Hepatocyte (in vitro differentiated cells): ENCODE data around the gene FAIM. TPM values are rescaled to one million over a fixed set of nuclear protein-coding genes. Genes with fewer than 3 reads are reported as not detected.

ENCODE experiments used
- DNase-seq: peaks from one replicate; pipeline ENCODE4 v3.0.0-alpha.2; 2016; ENCODE audit warnings: low spot score
- H2AFZ ChIP-seq: fragments of 200-600 bp; sonication (generic); 2 replicates; pipeline ENCODE4 v1.6.0; 2016; ENCODE audit warnings: antibody characterized with exemption, mild to moderate bottlenecking
- H3K27ac ChIP-seq: fragments of 200-600 bp; sonication (generic); 2 replicates; pipeline ENCODE4 v1.5.1; 2016; ENCODE audit warnings: mild to moderate bottlenecking
- H3K27me3 ChIP-seq: fragments of 200-600 bp; sonication (generic); 2 replicates; pipeline ENCODE4 v1.6.1; 2016
- H3K36me3 ChIP-seq: fragments of 200-600 bp; sonication (generic); replicated peaks from 2 replicates; pipeline ENCODE4 v1.5.1; 2016; ENCODE audit warnings: low read depth; ENCODE audit not compliant: insufficient read depth
- H3K4me1 ChIP-seq: fragments of 200-600 bp; sonication (generic); 2 replicates; pipeline ENCODE4 v1.5.1; 2016; ENCODE audit warnings: mild to moderate bottlenecking, moderate library complexity; ENCODE audit not compliant: insufficient read depth
- H3K4me2 ChIP-seq: fragments of 200-600 bp; sonication (generic); 2 replicates; pipeline ENCODE4 v1.6.0; 2016
- H3K4me3 ChIP-seq: fragments of 200-600 bp; sonication (generic); 2 replicates; pipeline ENCODE4 v1.5.1; 2016; ENCODE audit warnings: mild to moderate bottlenecking
- H3K79me2 ChIP-seq: fragments of 200-600 bp; sonication (generic); 2 replicates; pipeline ENCODE4 v1.6.0; 2017; ENCODE audit warnings: mild to moderate bottlenecking
- H3K9me2 ChIP-seq: fragments of 200-600 bp; sonication (generic); replicated peaks from 2 replicates; pipeline ENCODE4 v1.6.0; 2017; ENCODE audit warnings: mild to moderate bottlenecking; ENCODE audit not compliant: insufficient read depth
- H3K9me3 ChIP-seq: fragments of 200-600 bp; sonication (generic); 2 replicates; pipeline ENCODE4 v1.5.1; 2016; ENCODE audit warnings: low read depth, mild to moderate bottlenecking
- H4K20me1 ChIP-seq: fragments of 200-600 bp; sonication (generic); 2 replicates; pipeline ENCODE4 v1.6.0; 2016; ENCODE audit warnings: mild to moderate bottlenecking; ENCODE audit not compliant: insufficient read depth, poor library complexity, severe bottlenecking
- EZH2 ChIP-seq: fragments of 200-600 bp; sonication (generic); IDR thresholded peaks from 2 replicates; pipeline ENCODE4 v1.6.1; 2016; ENCODE audit warnings: antibody characterized with exemption, mild to moderate bottlenecking, borderline replicate concordance
- EZH2phosphoT487 ChIP-seq: fragments of 200-600 bp; sonication (generic); IDR thresholded peaks from one replicate; pipeline ENCODE4 v1.6.1; 2018; ENCODE audit warnings: antibody characterized with exemption, mild to moderate bottlenecking, low read depth, moderate library complexity; ENCODE audit not compliant: unreplicated experiment, severe bottlenecking
- WGBS: methylation state at CpG from one replicate; pipeline ENCODE4 v1.1.6; 2016; ENCODE audit warnings: low lambda C conversion rate; ENCODE audit errors: missing lambda C conversion rate; 5-methylcytosine and 5-hydroxymethylcytosine counted together
- polyA plus RNA-seq: library from polyadenylated mRNA; unstranded; fragments of >200 nt; fragmentation: Nextera tagmentation; extraction: Ambion mirVana; gene quantifications from 2 replicates; pipeline ENCODE4 v1.2.1, GENCODE V29; 2016
- total RNA-seq: library from RNA; depleted of rRNA; stranded (reverse); fragments of >200 nt; gene quantifications from 2 replicates; pipeline ENCODE4 v1.2.3, GENCODE V29; 2014
- TF ChIP-seq, protein P1 (sequence below): fragments of 200-600 bp; sonication (generic); IDR thresholded peaks from 2 replicates; pipeline ENCODE4 v1.5.1; 2016; ENCODE audit warnings: antibody characterized with exemption, mild to moderate bottlenecking; ENCODE audit not compliant: poor library complexity

The FAIM gene
- total and polyA plus RNA-seq, 2 experiments from 2014 or later, result 17.4 to 19.6 TPM

DNA sequence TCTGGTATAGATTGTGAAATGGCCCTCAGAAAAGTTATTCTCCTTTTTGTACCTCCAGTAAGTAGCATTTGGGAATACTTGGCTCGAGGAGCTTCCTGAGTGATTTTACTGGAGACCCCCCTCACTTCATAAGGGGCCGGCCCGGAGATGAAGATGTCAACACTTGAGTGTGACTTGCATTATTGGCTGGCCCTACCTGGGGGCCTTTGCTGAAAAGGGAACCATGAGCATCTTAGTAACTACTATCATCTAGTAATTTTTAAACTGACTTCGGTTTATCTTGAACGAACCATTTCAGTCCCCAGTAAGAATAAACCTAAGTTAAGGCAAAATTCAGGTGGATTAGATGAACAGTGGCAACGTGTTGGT, 1.3 kb downstream of the FAIM start:
- peak overlapping the region; percentile 98 for H3K27ac ChIP-seq
- H3K4me3 ChIP-seq, result no peak overlapping the region
- H3K9me2 ChIP-seq, result no peaks in the 10 kb centered on the region
- H3K27me3 ChIP-seq, result no peaks in the 10 kb centered on the region
- peaks cover 22% of the 10 kb centered on the region for H3K79me2 ChIP-seq
- H3K9me3 ChIP-seq, result no peaks in the 10 kb centered on the region
- peak overlapping the region; percentile 99 for H2AFZ ChIP-seq
- DNase-seq, result no peak
- peak overlapping the region; percentile 92 for H3K4me2 ChIP-seq
- no peaks in the 10 kb centered on the region for H3K36me3 ChIP-seq
- TF ChIP-seq, protein P1, sequence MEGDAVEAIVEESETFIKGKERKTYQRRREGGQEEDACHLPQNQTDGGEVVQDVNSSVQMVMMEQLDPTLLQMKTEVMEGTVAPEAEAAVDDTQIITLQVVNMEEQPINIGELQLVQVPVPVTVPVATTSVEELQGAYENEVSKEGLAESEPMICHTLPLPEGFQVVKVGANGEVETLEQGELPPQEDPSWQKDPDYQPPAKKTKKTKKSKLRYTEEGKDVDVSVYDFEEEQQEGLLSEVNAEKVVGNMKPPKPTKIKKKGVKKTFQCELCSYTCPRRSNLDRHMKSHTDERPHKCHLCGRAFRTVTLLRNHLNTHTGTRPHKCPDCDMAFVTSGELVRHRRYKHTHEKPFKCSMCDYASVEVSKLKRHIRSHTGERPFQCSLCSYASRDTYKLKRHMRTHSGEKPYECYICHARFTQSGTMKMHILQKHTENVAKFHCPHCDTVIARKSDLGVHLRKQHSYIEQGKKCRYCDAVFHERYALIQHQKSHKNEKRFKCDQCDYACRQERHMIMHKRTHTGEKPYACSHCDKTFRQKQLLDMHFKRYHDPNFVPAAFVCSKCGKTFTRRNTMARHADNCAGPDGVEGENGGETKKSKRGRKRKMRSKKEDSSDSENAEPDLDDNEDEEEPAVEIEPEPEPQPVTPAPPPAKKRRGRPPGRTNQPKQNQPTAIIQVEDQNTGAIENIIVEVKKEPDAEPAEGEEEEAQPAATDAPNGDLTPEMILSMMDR, result no peak
- no peak for TF ChIP-seq EZH2
- no peak for TF ChIP-seq EZH2phosphoT487
- H4K20me1 ChIP-seq, result no peaks in the 10 kb centered on the region
- WGBS, result 77% methylated on average over 6 of the region's 6 CpGs
- no peaks in the 10 kb centered on the region for H3K4me1 ChIP-seq

DNA sequence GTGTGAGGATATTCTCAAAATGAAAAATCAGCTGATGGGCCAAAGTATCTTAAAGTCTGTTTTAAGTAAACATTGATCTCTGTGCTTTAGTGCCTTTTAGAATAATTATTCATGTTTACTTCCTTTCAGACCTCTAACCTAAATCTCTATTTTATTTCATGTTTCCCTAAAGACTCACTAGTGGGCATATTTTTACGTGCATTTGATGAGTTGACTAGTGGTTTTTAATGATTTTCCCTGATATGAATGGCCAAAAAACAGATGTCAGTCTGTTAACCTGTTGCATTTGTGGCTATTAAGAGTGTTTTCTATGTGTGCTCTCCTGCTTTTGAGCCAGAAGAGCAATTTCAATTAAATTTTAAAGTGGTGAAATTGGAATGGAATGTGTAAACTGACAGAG, 6.9 kb downstream of the FAIM start:
- TF ChIP-seq, protein P1, result no peak
- no peak for TF ChIP-seq EZH2phosphoT487
- TF ChIP-seq EZH2, result no peak
- no peaks in the 10 kb centered on the region for H3K36me3 ChIP-seq
- 80% methylated on average over 1 of the region's 1 CpG for WGBS
- H3K4me3 ChIP-seq, result no peak overlapping the region
- no peak overlapping the region for H2AFZ ChIP-seq
- no peak overlapping the region for H3K27ac ChIP-seq
- H3K9me3 ChIP-seq, result no peaks in the 10 kb centered on the region
- H3K4me1 ChIP-seq, result no peaks in the 10 kb centered on the region
- no peaks in the 10 kb centered on the region for H3K9me2 ChIP-seq
- peaks cover 19% of the 10 kb centered on the region for H3K79me2 ChIP-seq
- no peak for DNase-seq
- H3K27me3 ChIP-seq, result no peaks in the 10 kb centered on the region
- H3K4me2 ChIP-seq, result no peak overlapping the region
- H4K20me1 ChIP-seq, result no peaks in the 10 kb centered on the region

DNA sequence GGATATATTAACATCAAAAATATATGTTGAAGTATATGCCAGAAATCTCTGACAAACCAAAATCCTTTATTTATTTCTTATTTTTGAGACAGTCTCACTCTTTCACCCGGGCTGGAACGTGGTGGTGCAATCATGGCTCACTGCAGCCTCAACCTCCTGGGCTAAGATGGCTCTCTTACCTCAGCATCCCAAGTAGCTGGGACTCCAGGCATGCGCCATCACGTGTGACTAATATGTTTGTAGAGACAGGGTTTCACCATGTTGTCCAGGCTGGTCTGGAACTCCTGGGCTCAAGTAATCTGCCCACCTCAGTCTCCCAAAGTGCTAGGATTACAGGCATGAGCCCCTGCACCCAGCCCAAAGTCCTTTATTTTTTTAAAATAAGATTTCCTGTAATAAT, 11.9 kb downstream of the FAIM start:
- Histone ChIP-seq H3K9me3 (no peaks in the 10 kb centered on the region), H3K4me2 (no peak overlapping the region), H3K4me3 (no peak overlapping the region), H4K20me1 (no peaks in the 10 kb centered on the region), H2AFZ (no peak overlapping the region), H3K27ac (no peak overlapping the region), H3K9me2 (no peaks in the 10 kb centered on the region), H3K36me3 (no peaks in the 10 kb centered on the region), H3K4me1 (no peaks in the 10 kb centered on the region), H3K79me2 (peaks cover 2% of the 10 kb centered on the region), H3K27me3 (no peaks in the 10 kb centered on the region)
- no peak for TF ChIP-seq EZH2
- no peak for TF ChIP-seq EZH2phosphoT487
- TF ChIP-seq, protein P1, result no peak
- WGBS, result 96% methylated on average over 4 of the region's 4 CpGs
- DNase-seq, result no peak

DNA sequence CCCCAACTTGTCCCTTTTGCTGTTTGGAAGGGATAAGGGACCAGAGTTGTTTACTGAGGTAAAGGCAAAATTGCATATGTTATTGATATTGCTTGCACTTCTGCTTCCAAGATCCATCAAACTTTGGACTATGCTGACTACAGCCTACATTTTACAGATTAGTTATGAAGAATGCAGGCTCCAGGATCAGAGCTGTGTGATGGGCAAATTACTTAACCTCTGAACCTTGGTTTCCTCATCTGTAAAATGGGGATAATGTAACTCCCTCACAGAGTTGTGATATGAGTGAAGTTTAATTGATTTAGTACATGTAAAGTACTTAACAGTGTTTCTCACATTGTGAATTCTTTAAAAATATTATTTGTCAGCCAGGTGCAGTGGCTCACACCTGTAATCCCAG, 15.9 kb downstream of the FAIM start:
- no peak overlapping the region for H3K27ac ChIP-seq
- H3K9me3 ChIP-seq, result no peaks in the 10 kb centered on the region
- TF ChIP-seq EZH2phosphoT487 (no peak), EZH2 (no peak)
- TF ChIP-seq, protein P1, result no peak
- no peak overlapping the region for H3K4me2 ChIP-seq
- H3K79me2 ChIP-seq, result no peaks in the 10 kb centered on the region
- no peak overlapping the region for H3K4me3 ChIP-seq
- H3K9me2 ChIP-seq, result no peaks in the 10 kb centered on the region
- no peaks in the 10 kb centered on the region for H3K36me3 ChIP-seq
- no peak for DNase-seq
- H3K27me3 ChIP-seq, result no peaks in the 10 kb centered on the region
- H2AFZ ChIP-seq, result no peak overlapping the region
- H4K20me1 ChIP-seq, result no peaks in the 10 kb centered on the region
- H3K4me1 ChIP-seq, result no peaks in the 10 kb centered on the region
